MM.1S (cell line): ENCODE results near the gene CLEC2D.

Experiments
- DNase-seq: peaks from one replicate; pipeline ENCODE4 v3.0.0-alpha.2; 2015
- H2AFZ ChIP-seq: fragments of 300-600 bp; sonication (generic); 2 replicates; pipeline ENCODE4 v1.6.0; 2016; ENCODE audit warnings: antibody characterized with exemption, low read length
- H3F3A ChIP-seq: fragments of 300-600 bp; sonication (generic); 2 replicates; pipeline ENCODE4 v1.6.1; 2016; ENCODE audit warnings: mild to moderate bottlenecking, antibody characterized with exemption, low read length, moderate library complexity, mixed read lengths; ENCODE audit not compliant: insufficient read depth
- H3K27ac ChIP-seq: fragments of 300-600 bp; sonication (generic); 2 replicates; pipeline ENCODE4 v1.5.1; 2016; ENCODE audit warnings: mild to moderate bottlenecking, low read length
- H3K27me3 ChIP-seq: fragments of 300-600 bp; sonication (generic); replicated peaks from 2 replicates; pipeline ENCODE4 v1.6.0; 2016; ENCODE audit warnings: low read length; ENCODE audit not compliant: insufficient read depth
- H3K36me3 ChIP-seq: fragments of 300-600 bp; sonication (generic); replicated peaks from 2 replicates; pipeline ENCODE4 v1.6.1; 2016; ENCODE audit warnings: mild to moderate bottlenecking, low read length, mixed read lengths; ENCODE audit not compliant: insufficient read depth
- H3K4me1 ChIP-seq: fragments of 300-600 bp; sonication (generic); 2 replicates; pipeline ENCODE4 v1.6.1; 2016; ENCODE audit warnings: low read length, mixed read lengths
- H3K4me2 ChIP-seq: fragments of 300-600 bp; sonication (generic); 2 replicates; pipeline ENCODE4 v1.6.0; 2016; ENCODE audit warnings: low read depth, low read length
- H3K4me3 ChIP-seq: fragments of 300-600 bp; sonication (generic); 2 replicates; pipeline ENCODE4 v1.5.1; 2016; ENCODE audit warnings: low read length, mixed read lengths
- H3K79me2 ChIP-seq: fragments of 300-600 bp; sonication (generic); 2 replicates; pipeline ENCODE4 v1.6.1; 2016; ENCODE audit warnings: mixed run types, low read length, mixed read lengths
- H3K9ac ChIP-seq: fragments of 300-600 bp; sonication (generic); 2 replicates; pipeline ENCODE4 v1.6.1; 2016; ENCODE audit warnings: low read length, mixed read lengths
- H3K9me2 ChIP-seq: fragments of 300-600 bp; sonication (generic); replicated peaks from 2 replicates; pipeline ENCODE4 v1.6.1; 2016; ENCODE audit warnings: mild to moderate bottlenecking, low read length, mixed read lengths; ENCODE audit not compliant: insufficient read depth
- H3K9me3 ChIP-seq: fragments of 300-600 bp; sonication (generic); replicated peaks from 2 replicates; pipeline ENCODE4 v1.6.1; 2016; ENCODE audit warnings: mild to moderate bottlenecking, low read length, mixed read lengths; ENCODE audit not compliant: insufficient read depth
- H4K20me1 ChIP-seq: fragments of 300-600 bp; sonication (generic); 2 replicates; pipeline ENCODE4 v1.6.1; 2016; ENCODE audit warnings: mild to moderate bottlenecking, low read length, moderate library complexity, mixed read lengths; ENCODE audit not compliant: insufficient read depth
- EZH2 ChIP-seq: fragments of 300-600 bp; sonication (generic); optimal IDR thresholded peaks from 2 replicates; pipeline ENCODE3; 2017; ENCODE audit warnings: low read depth, mild to moderate bottlenecking, antibody characterized with exemption, low read length, mixed read lengths
- EZH2phosphoT487 ChIP-seq: fragments of 300-600 bp; sonication (generic); IDR thresholded peaks from 2 replicates; pipeline ENCODE4 v1.6.1; 2018; ENCODE audit warnings: antibody characterized with exemption, low read length
- TF ChIP-seq, protein P1 (sequence below): fragments of 300-600 bp; sonication (generic); IDR thresholded peaks from 2 replicates; pipeline ENCODE4 v1.5.1; 2016; ENCODE audit warnings: antibody characterized with exemption, low read length, mixed read lengths

CLEC2D gene

DNA sequence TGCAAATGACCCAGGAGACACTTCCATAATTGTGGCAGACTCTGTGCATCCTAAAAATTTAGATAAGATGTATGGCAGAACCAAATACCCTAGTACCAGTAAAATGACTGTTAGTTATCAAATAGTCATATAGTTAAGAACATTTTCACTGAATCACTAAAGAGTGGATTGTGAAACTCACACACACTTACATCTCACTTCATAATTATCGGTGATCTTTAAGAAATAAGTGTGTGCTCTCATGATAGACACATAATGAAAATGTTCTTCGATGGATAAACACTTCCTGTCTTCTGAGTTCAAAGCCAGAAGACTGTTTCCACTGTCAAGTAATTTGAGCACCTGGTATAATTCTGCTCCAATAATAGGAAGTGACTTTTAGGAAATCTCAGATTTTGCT lies 42.7 kb upstream of the CLEC2D start:
- H3K27ac ChIP-seq: no peak overlapping the region
- no peaks in the 10 kb centered on the region for H3F3A ChIP-seq
- no peaks in the 10 kb centered on the region for H4K20me1 ChIP-seq
- no peak overlapping the region for H2AFZ ChIP-seq
- no peak overlapping the region for H3K4me3 ChIP-seq
- no peaks in the 10 kb centered on the region for H3K36me3 ChIP-seq
- no peaks in the 10 kb centered on the region for H3K79me2 ChIP-seq
- H3K9me2 ChIP-seq: no peaks in the 10 kb centered on the region
- DNase-seq: no peak
- H3K9me3 ChIP-seq: no peaks in the 10 kb centered on the region
- TF ChIP-seq EZH2phosphoT487 (no peak), EZH2 (no peak)
- TF ChIP-seq, protein P1, sequence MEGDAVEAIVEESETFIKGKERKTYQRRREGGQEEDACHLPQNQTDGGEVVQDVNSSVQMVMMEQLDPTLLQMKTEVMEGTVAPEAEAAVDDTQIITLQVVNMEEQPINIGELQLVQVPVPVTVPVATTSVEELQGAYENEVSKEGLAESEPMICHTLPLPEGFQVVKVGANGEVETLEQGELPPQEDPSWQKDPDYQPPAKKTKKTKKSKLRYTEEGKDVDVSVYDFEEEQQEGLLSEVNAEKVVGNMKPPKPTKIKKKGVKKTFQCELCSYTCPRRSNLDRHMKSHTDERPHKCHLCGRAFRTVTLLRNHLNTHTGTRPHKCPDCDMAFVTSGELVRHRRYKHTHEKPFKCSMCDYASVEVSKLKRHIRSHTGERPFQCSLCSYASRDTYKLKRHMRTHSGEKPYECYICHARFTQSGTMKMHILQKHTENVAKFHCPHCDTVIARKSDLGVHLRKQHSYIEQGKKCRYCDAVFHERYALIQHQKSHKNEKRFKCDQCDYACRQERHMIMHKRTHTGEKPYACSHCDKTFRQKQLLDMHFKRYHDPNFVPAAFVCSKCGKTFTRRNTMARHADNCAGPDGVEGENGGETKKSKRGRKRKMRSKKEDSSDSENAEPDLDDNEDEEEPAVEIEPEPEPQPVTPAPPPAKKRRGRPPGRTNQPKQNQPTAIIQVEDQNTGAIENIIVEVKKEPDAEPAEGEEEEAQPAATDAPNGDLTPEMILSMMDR: no peak
- no peak overlapping the region for H3K9ac ChIP-seq
- no peaks in the 10 kb centered on the region for H3K27me3 ChIP-seq
- no peak overlapping the region for H3K4me2 ChIP-seq
- no peaks in the 10 kb centered on the region for H3K4me1 ChIP-seq

DNA sequence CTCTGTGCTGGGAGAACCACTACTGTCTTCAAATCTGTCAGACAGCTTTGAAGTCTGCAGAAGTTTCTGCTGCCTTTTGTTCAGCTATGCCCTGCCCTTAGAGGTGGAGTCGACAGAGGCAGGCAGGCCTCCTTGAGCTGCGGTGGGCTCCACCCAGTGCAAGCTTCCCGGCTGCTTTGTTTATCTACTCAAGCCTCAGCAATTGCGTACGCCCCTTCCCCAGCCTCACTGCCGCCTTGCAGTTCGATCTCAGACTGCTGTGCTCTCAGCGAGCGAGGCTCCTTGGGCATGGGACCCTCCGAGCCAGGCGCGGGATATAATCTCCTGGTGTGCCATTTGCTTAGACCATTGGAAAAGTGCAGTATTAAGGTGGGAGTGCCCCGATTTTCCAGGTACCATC lies 36.7 kb upstream of the CLEC2D start:
- no peak overlapping the region for H3K4me3 ChIP-seq
- H3K36me3 ChIP-seq: no peaks in the 10 kb centered on the region
- no peaks in the 10 kb centered on the region for H3K9me3 ChIP-seq
- H3K9ac ChIP-seq: no peak overlapping the region
- DNase-seq: no peak
- H3K79me2 ChIP-seq: no peaks in the 10 kb centered on the region
- H3K4me1 ChIP-seq: no peaks in the 10 kb centered on the region
- H3K27me3 ChIP-seq: no peaks in the 10 kb centered on the region
- TF ChIP-seq EZH2: no peak
- TF ChIP-seq, protein P1: no peak
- no peak for TF ChIP-seq EZH2phosphoT487
- no peaks in the 10 kb centered on the region for H3K9me2 ChIP-seq
- H3K27ac ChIP-seq: no peak overlapping the region
- H4K20me1 ChIP-seq: no peaks in the 10 kb centered on the region
- H3K4me2 ChIP-seq: no peak overlapping the region
- H3F3A ChIP-seq: no peaks in the 10 kb centered on the region
- no peak overlapping the region for H2AFZ ChIP-seq

DNA sequence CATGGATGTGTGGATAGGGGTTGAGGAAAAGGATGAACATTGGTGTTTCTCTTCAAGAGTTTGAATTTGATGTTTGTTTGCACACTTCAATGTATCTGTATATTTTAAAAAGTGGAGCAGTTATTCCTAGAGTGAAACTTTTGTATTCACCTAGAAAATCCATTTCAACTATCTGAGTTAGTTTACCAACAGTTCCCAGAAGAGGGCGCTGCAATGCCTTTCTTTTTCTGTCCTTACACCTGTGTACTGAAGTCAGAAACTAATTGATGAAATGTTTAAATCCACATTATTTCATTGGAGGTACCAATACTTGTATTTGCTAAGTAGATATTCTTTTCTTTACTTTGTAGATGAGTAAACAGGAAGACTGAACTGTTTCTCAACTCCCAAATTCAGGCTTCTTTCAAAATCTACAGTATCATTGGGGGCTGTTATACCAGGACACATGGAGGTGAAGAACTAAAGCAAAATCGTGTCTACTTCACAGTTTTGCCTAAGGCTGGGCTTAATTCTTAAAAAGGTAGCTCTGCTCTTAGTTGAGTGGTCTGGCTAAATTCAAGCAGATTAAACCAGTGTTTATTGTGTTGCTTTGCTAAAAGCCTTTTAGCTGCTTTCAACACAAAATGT lies 35.2 kb upstream of the CLEC2D start:
- Histone ChIP-seq H3K27ac (no peak overlapping the region), H3K36me3 (no peaks in the 10 kb centered on the region), H3K27me3 (no peaks in the 10 kb centered on the region), H3K9ac (no peak overlapping the region), H2AFZ (no peak overlapping the region), H3K9me2 (no peaks in the 10 kb centered on the region), H3K4me3 (no peak overlapping the region), H4K20me1 (no peaks in the 10 kb centered on the region), H3K79me2 (no peaks in the 10 kb centered on the region), H3F3A (no peaks in the 10 kb centered on the region), H3K9me3 (no peaks in the 10 kb centered on the region), H3K4me1 (no peaks in the 10 kb centered on the region), H3K4me2 (no peak overlapping the region)
- TF ChIP-seq, protein P1: peak; percentile 75
- TF ChIP-seq EZH2phosphoT487: no peak
- DNase-seq: peak; percentile 70
